GM18867 (cell line): ENCODE measurements around the gene PXT1.

ENCODE experiments used
- ATAC-seq: cut with Tn5 transposase; IDR thresholded peaks from one replicate; pipeline ENCODE4 v1.9.1; 2021; ENCODE audit warnings: mild to moderate bottlenecking, moderate library complexity; ENCODE audit not compliant: unreplicated experiment

PXT1 gene

GRCh38 chr6:36392621-36393020 is 50.0 kb downstream of the PXT1 start:
- ATAC-seq = no peak

GRCh38 chr6:36389353-36389752 is 53.3 kb downstream of the PXT1 start:
- no peak for ATAC-seq

DNA sequence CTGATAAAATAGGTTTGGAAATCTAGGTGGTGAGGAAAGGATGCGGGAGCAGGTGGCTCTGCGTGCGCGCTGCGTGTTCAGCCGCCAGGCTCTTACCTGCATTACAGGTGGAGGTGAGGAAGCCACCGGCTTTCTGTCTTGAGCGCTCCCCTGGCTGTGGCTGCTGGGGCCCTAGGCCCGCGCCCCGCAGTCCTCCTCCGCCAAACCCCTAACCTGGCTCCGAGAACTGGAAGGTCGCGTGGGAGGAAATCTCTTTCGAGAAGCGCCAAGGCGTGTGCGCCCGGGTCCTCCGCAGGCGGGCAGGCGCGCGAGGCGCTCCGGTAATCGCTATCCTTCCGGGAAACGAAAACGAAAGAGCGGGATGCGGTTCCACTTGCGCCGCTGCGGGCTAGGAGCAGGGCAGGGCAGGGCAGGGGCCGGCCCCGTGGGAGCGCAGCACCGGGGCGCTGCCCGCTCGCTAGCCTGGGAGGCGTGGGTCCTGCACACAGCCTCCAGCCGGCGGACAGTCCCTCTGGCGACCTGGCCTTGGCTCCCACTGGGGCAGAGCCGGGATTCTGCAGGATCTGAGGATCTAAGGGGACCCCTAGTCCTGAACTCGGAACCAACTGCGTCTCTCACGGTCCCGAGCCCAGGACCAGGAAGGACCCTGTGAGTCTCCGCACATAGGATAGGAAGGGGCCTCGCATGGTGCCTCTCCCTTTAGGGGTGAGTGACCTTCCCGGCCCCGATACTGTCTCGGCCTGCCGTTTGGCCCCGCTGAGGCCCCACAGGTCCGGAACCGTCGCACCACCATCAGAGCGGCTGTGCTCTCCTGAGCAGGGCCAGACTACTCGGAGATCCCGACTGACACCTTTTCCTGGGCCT is 55.0 kb downstream of the PXT1 start, which contains the start of gene ETV7:
TSS of gene ETV7 (minus strand) at position 230 of the 864 bp plus-strand sequence. CDS start at position 102, 128 bp downstream.
- ATAC-seq = no peak

DNA sequence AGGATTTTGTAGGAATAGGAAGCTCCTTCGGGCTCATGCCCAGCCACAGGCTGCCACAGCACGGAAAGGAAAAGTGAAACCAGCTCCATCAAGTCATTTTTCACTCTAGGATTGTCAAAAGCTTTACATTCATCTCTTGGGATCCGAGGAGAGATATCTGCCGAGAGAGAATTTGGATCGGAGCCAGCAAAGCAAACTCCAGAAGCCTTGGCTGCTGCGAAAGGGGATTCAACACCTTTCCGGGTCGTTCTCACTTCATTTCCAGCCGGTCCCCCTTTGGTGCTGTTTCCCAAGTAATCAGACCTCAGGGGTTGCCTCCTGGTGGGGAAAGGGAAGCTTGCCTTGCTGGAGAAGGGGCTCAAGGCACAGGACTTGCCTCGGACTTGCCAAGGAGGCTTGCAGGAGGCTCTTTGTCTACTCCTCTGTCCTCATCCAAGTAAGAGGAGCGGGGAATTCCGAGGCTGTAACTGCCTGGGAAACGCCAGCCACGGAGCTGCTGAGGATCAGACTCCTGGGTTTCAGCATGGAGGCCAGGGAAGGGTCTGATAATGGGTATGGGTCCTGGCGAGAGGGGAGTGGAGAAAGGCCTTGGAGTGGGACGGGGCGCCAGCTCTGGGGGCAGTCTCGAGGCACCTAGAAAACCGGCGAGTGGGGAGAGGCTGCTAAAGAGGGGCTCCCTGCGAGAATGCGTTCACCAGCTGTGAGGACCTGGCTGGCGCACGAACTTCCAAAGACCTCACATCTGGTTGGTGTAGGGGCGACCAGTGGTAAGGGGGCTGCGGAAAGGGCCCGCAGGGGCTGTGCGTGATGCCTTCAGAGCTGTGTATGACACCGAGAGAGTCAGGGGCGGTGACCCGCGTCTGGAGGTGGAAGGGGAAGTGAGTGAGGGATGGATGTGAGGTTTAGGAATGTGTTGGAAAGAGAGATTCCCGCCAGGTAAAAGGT is 55.9 kb downstream of the PXT1 start:
- ATAC-seq = no peak

GRCh38 chr6:36384095-36384494 is 58.6 kb downstream of the PXT1 start:
- ATAC-seq = no peak

DNA sequence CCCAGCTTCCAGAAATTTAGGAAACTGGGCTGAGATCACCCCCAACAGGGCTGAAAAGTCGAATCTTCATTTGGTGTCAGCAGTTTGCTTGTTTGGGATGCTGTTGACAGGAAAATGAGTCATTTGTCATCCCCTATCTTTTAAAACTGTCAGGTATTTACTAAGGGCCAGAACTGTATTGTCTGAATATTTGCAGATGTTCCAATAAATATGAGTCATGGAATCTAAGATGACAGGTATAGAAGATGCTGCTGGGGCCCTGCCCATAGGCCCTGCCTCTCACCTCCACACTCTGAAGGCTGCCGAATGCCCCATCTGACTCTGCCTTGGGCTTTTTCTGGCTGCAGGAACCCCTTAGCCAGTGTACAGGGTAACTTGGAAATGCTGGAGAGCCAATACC is 59.0 kb downstream of the PXT1 start:
- no peak for ATAC-seq

GRCh38 chr6:36382976-36383375 is 59.7 kb downstream of the PXT1 start:
- no peak for ATAC-seq

DNA sequence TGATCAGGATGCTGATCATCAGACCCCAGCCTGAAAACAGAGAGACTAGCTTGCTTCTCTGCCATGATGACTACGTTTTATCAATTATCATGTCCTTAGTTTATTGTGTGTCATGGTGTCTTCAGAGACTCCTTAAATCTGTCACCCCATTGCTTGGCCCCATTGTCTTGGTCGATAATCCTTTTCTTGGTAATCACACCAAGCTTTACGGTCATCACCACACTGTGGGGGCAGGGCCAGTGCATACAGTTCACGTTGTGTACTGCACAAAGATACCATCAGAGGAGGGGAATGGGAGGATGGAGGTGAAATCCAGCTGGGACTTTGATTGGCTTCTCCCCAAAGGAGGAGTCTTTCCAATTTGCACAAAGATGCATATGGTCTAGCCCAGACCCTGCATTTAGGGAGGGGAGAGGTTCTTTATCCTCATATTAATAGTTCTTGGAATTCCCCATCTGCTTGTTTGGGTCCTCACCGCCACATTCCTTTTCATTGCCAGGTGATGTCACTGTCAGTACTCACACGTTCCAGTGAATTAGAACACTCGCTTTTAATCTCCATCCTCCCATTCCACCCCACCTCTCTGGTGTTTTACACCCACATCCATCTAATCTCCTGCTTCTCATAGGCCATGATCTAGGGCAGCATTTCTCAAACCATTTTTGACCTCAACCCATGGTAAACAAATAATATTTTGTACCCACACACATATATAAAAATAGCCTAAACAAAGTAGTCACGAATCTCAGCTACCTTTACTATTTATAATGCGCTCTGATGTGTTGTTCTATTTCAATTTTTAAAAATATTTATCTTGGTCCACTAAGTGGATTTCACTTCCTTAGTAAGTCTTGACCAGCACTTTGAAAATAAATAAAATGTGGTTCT is 60.9 kb downstream of the PXT1 start:
- ATAC-seq = peak; percentile 50

DNA sequence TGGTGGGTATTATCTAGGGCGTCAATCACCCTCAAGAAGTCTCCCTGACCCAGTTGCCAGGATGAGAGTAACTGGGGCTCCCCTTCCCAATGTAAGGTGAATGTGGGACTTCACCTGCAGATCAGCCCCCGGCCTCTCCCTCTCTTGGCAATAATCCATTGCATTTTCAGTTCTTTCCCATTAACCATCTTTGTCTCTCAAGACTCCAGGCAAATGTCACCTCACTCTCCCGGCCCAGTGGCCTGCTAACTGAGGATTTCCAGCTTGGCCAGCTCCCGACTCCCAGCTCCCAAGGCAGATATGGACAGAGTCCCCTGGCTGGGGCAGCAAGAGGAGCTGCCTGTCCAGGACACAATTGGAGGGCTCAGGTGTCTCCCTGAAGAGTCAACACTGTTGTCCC is 62.5 kb downstream of the PXT1 start:
- no peak for ATAC-seq

DNA sequence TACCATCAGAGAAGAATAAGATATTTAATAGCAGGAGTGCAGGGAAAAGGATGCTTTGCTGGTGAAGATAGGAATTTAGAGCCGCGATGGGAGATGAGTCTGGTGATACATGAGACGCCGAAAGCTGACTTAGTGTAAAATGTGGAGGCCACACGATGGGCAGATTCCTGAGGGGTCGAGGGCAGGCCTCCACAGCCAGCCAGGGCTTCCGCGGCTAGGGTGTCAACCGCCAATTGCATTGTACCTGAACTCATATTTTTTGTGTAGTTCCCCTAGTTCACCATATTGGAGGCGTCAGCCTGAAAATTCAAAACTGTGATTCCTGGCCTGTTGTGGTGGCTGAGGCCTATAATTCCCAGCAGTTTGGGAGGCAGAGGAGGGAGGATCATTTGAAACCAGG is 63.7 kb downstream of the PXT1 start:
- no peak for ATAC-seq

DNA sequence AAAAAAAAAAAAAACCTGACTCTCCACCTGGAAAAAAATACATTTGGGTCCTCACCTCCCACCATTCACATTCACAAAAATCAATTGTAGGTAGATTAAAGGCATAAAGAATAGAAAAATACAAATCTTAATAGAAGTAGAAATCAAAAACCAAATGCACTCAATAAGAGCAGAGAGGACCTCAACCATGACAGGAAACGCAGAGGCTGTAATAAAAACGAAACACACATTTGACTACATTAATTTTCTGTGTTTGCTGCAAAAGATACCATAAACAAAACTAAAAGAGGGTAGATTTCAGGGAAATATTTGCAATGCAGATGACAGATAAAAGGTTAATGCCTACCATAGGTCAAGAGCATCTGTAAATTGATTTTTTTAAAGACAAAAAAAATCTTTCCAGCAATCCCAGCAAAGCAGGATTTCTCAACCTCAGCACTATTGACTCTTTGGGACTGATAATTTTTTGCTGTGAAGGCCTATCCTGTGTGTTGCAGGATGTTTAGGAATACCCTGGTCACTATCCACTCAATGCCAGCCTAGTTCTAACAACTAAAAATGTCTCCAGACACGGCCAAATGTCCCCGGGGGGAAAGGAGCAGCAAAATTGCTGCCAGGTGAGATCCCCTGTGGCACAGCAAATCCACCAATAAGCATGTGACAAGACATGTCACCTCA is 64.3 kb downstream of the PXT1 start:
- no peak for ATAC-seq

DNA sequence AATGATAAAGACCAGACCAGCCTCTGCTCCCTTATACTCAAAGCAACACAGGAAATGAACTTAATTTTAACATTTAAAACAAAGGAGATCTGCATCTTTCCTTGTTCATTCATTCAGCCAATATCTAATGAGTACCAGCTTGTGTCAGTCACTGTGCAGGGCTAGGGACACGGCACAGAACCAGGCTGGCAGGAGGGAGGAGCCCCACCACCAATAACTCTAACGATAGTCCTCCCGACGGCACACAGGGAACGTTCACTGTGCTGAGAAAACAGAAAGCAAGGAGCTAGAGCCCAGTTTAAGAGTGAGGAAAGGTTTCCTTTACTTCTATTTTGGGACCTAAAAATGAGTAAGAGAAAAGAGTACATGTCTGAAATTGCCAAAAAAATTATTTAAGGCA is 65.1 kb downstream of the PXT1 start:
- ATAC-seq = no peak

DNA sequence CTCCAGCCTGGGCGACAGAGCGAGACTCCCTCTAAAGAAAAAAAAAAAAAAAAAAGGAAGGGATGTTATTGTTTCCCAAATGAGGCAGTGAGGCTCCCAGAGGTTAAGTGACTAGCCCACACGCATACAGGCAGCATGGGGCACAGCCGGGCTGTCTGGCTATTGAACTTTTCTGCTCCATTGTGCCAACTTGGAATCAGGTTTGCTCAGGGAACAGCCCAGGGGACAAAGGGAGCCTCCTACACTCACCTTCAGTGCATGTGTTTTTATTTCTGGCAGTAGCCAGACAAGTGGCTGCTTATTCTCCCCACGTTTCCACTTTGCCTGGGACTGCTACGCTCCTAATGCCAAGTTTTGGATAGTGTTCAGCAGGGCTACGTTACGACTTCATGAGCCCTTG is 65.9 kb downstream of the PXT1 start:
- ATAC-seq = no peak

GRCh38 chr6:36376183-36376582 is 66.5 kb downstream of the PXT1 start:
- ATAC-seq = no peak

- ATAC-seq = no peak
Observed at GRCh38 chr6:36375644-36376155, 67.0 kb downstream of the PXT1 start.

GRCh38 chr6:36374972-36375371 is 67.7 kb downstream of the PXT1 start:
- no peak for ATAC-seq

- ATAC-seq = no peak
Observed at GRCh38 chr6:36374194-36374593, 68.5 kb downstream of the PXT1 start.

- ATAC-seq = no peak
Observed at GRCh38 chr6:36373368-36374019, 69.2 kb downstream of the PXT1 start.

DNA sequence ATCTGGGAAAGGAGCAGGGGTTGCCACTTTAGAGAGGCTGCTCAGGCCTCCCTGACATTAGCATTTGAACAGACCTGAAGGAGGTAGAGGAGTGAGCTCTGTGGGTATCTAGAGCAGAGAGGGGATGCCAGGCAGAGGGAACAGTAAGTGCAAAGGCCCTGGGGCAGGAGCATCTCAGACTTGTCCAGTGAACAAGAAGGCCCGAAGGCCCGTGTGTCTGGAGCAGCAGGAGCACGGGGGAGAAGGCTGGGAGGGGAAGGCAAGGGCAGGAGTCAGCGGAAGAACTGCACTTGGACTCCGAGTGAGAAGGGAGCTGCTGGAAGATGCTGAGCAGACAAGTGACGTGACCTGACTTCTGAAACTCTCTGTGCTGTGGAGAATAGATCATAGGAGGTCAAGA is 70.6 kb downstream of the PXT1 start:
- no peak for ATAC-seq
